GM12801 (cell line): ENCODE measurements around the gene TMEM169.

Experiments used
- CTCF ChIP-seq: IDR thresholded peaks from one replicate; pipeline ENCODE4 v1.5.1; 2011; ENCODE audit warnings: control low read depth; ENCODE audit not compliant: insufficient read length; ENCODE audit errors: extremely low read depth

Gene TMEM169

GRCh38 chr2:216059233-216059834 is 22.4 kb upstream of the TMEM169 start:
- no peak for TF ChIP-seq CTCF

- TF ChIP-seq CTCF, result no peak
These were observed 17.6 kb upstream of the TMEM169 start for GRCh38 chr2:216064014-216064630.

- no peak for TF ChIP-seq CTCF
These were observed 17.1 kb upstream of the TMEM169 start for GRCh38 chr2:216064665-216065064.

- no peak for TF ChIP-seq CTCF
These were observed 15.5 kb upstream of the TMEM169 start for GRCh38 chr2:216066230-216066629.

GRCh38 chr2:216069028-216069427 is 12.7 kb upstream of the TMEM169 start:
- TF ChIP-seq CTCF, result no peak

- TF ChIP-seq CTCF, result no peak
These were observed 11.5 kb upstream of the TMEM169 start for GRCh38 chr2:216070195-216070594.

GRCh38 chr2:216071111-216071851 is 10.4 kb upstream of the TMEM169 start:
- TF ChIP-seq CTCF, result no peak
